GM23338 (cell line): ENCODE results near the gene PROCA1.

Source experiments
- CTCF ChIP-seq, 2 experiments: fragments of 200-600 bp in 1 of 2; sonication (generic) in 1 of 2; conservative IDR thresholded peaks; 2 replicates each; pipeline versions ENCODE4 v1.5.1 to v1.6.1; 2016 to 2017; ENCODE audit warnings: antibody characterized with exemption in 2 of 2, low read depth in 2 of 2, mild to moderate bottlenecking in 2 of 2, moderate library complexity in 1 of 2
- EZH2 ChIP-seq: fragments of 200-600 bp; sonication (generic); IDR thresholded peaks from one replicate; pipeline ENCODE4 v1.8.0; 2017; ENCODE audit warnings: antibody characterized with exemption, mild to moderate bottlenecking, low read depth; ENCODE audit not compliant: unreplicated experiment
- POLR2AphosphoS5 ChIP-seq: IDR thresholded peaks from 2 replicates; pipeline ENCODE4 v1.6.1; 2016; ENCODE audit warnings: antibody characterized with exemption, low read depth
- STAT1 ChIP-seq: IDR thresholded peaks from one replicate; pipeline ENCODE4 v1.6.1; 2016; ENCODE audit warnings: antibody characterized with exemption; ENCODE audit not compliant: unreplicated experiment

GRCh38 chr17:28756049-28756804, 44.5 kb upstream of the PROCA1 start:
- TF ChIP-seq CTCF (conservative IDR thresholded peaks at IDR 0.05; ENCODE audit: low read depth in 2 of 2) (no peak), STAT1 (no peak), EZH2 (no peak), POLR2AphosphoS5 (no peak)
